Neural progenitor cell (in vitro differentiated cells): Measurements from ENCODE around the gene NKAIN2.
"Not testable (repeated sequence)": the region's sequence is repeated elsewhere in the genome, so short reads cannot be mapped to it uniquely, and the experiment has no call there.

ENCODE experiments used
- EZH2 ChIP-seq: fragments of 200-600 bp; sonication (generic); IDR thresholded peaks from 2 replicates; pipeline ENCODE4 v1.6.1; 2017; ENCODE audit warnings: antibody characterized with exemption, mild to moderate bottlenecking, moderate library complexity
- EZH2phosphoT487 ChIP-seq: fragments of 200-600 bp; sonication (generic); IDR thresholded peaks from 2 replicates; pipeline ENCODE4 v1.6.1; 2017; ENCODE audit warnings: antibody characterized with exemption
- TF ChIP-seq, protein P1 (sequence below): fragments of 200-600 bp; sonication (generic); IDR thresholded peaks from 2 replicates; pipeline ENCODE4 v1.5.1; 2017; ENCODE audit warnings: antibody characterized with exemption, mild to moderate bottlenecking

DNA sequence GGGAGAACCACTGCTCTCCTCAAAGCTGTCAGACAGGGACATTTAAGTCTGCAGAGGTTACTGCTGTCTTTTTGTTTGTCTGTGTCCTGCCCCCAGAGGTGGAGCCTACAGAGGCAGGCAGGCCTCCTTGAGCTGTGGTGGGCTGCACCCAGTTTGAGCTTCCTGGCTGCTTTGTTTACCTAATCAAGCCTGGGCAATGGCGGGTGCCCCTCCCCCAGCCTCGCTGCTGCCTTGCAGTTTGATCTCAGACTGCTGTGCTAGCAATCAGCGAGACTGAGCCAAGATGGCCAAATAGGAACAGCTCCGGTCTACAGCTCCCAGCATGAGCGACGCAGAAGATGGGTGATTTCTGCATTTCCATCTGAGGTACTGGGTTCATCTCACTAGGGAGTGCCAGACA, 544.7 kb downstream of the NKAIN2 start:
- TF ChIP-seq, protein P1, sequence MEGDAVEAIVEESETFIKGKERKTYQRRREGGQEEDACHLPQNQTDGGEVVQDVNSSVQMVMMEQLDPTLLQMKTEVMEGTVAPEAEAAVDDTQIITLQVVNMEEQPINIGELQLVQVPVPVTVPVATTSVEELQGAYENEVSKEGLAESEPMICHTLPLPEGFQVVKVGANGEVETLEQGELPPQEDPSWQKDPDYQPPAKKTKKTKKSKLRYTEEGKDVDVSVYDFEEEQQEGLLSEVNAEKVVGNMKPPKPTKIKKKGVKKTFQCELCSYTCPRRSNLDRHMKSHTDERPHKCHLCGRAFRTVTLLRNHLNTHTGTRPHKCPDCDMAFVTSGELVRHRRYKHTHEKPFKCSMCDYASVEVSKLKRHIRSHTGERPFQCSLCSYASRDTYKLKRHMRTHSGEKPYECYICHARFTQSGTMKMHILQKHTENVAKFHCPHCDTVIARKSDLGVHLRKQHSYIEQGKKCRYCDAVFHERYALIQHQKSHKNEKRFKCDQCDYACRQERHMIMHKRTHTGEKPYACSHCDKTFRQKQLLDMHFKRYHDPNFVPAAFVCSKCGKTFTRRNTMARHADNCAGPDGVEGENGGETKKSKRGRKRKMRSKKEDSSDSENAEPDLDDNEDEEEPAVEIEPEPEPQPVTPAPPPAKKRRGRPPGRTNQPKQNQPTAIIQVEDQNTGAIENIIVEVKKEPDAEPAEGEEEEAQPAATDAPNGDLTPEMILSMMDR, result not testable (repeated sequence)
- TF ChIP-seq EZH2, EZH2phosphoT487: not testable (repeated sequence)
